Naive B cell (primary cell): ENCODE data around the gene PBRM1. TPM values are rescaled to one million over a fixed set of nuclear protein-coding genes. Genes with fewer than 3 reads are reported as not detected.

Experiments
- ATAC-seq, 2 donors: fragments of 150-1000 bp; cut with Tn5 transposase; 2 replicates each; pipeline ENCODE4 v1.10.0; 2021; ENCODE audit warnings: low read depth in 2 of 2, mild to moderate bottlenecking in 2 of 2, moderate library complexity in 2 of 2
- DNase-seq: peaks from one replicate; pipeline ENCODE4 v3.0.0; 2022
- H3K27ac Mint-ChIP-seq, 6 donors: one replicate each; pipeline ENCODE4 v1.8.0; 2020 to 2022; ENCODE audit warnings: mild to moderate bottlenecking in 6 of 6, mixed read lengths in 6 of 6, moderate library complexity in 5 of 6, inconsistent platforms in 2 of 6
- H3K27me3 Mint-ChIP-seq, 3 donors: one replicate each; pipeline ENCODE4 v1.8.0; 2021 to 2022; ENCODE audit warnings: mixed read lengths in 3 of 3, mild to moderate bottlenecking in 1 of 3
- H3K36me3 Mint-ChIP-seq, 2 donors: one replicate each; pipeline ENCODE4 v1.8.0; 2020 to 2022; ENCODE audit warnings: mixed read lengths in 2 of 2, inconsistent platforms in 1 of 2, mild to moderate bottlenecking in 1 of 2
- H3K4me1 Mint-ChIP-seq, 3 donors: one replicate each; pipeline ENCODE4 v1.8.0; 2020 to 2022; ENCODE audit warnings: mixed read lengths in 3 of 3, inconsistent platforms in 1 of 3, mild to moderate bottlenecking in 1 of 3, moderate library complexity in 1 of 3
- H3K4me3 Mint-ChIP-seq, 8 donors: one replicate each; pipeline ENCODE4 v1.8.0; 2020 to 2022; ENCODE audit warnings: mild to moderate bottlenecking in 8 of 8, mixed read lengths in 8 of 8, moderate library complexity in 8 of 8, inconsistent platforms in 2 of 8
- H3K9me3 Mint-ChIP-seq, 7 donors: one replicate each; pipeline ENCODE4 v1.8.0; 2020 to 2022; ENCODE audit warnings: mixed read lengths in 7 of 7, mild to moderate bottlenecking in 5 of 7, inconsistent platforms in 2 of 7, moderate library complexity in 1 of 7
- polyA plus RNA-seq, 6 donors: library from polyadenylated mRNA; unstranded; fragments of 300-500 nt; fragmentation: Illumina TruSeq; gene quantifications; one replicate each; pipeline ENCODE4 v1.2.3, GENCODE V29; 2021; ENCODE audit warnings: low read depth in 6 of 6

PBRM1 gene
- polyA plus RNA-seq, 6 donors from 2014 or later = 88.7 to 133 (median 95.8) TPM

GRCh38 chr3:52625041-52625440 is 60.7 kb downstream of the PBRM1 start:
- Mint-ChIP-seq H3K4me3 (no peak overlapping the region), H3K27ac (peak overlapping the region in 1 of 6 donors; percentile 57), H3K36me3 (peaks cover 13 to 21% of the 10 kb centered on the region in 2 donors), H3K9me3 (no peaks in the 10 kb centered on the region), H3K4me1 (peaks cover 0 to 5% (median 3%) of the 10 kb centered on the region in 3 donors), H3K27me3 (no peaks in the 10 kb centered on the region)
- DNase-seq (no peak), ATAC-seq (no peak)

DNA sequence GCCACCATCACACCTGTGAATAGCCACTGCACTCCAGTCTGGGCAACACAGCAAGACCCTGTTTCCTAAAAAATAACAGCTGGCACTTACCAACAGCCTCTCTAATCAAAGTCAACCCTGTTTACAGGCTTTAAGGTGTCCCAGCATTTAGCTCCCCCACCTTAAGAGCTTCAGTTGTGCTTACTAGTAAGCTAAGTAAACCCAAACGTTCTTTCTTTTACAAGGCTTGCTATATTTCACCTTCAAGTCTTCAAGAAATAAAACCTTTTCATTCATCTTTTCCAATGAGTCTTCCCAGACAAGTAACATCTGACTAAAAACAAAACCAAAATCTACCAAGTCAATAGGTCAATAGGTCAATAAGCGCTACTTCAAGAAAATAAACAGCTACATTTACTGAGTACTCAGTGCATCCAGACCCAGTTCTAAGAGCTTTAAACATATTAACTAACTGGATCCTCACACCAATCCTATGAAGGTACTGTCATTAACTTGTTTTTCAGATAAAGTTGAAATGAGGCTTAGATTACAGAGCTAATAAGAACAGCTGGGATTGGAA is 62.4 kb downstream of the PBRM1 start:
- peaks cover 0 to 5% (median 3%) of the 10 kb centered on the region in 3 donors for H3K4me1 Mint-ChIP-seq
- peaks cover 17 to 25% of the 10 kb centered on the region in 2 donors for H3K36me3 Mint-ChIP-seq
- no peak for DNase-seq
- no peak overlapping the region for H3K4me3 Mint-ChIP-seq
- H3K27me3 Mint-ChIP-seq = no peaks in the 10 kb centered on the region
- H3K9me3 Mint-ChIP-seq = no peaks in the 10 kb centered on the region
- no peak overlapping the region for H3K27ac Mint-ChIP-seq
- no peak for ATAC-seq

- H3K9me3 Mint-ChIP-seq = no peaks in the 10 kb centered on the region
- H3K27me3 Mint-ChIP-seq = no peaks in the 10 kb centered on the region
- H3K4me1 Mint-ChIP-seq = peaks cover 0 to 5% (median 3%) of the 10 kb centered on the region in 3 donors
- no peak for ATAC-seq
- H3K27ac Mint-ChIP-seq = no peak overlapping the region
- no peak overlapping the region for H3K4me3 Mint-ChIP-seq
- no peak for DNase-seq
- peaks cover 14 to 27% of the 10 kb centered on the region in 2 donors for H3K36me3 Mint-ChIP-seq
Observed at GRCh38 chr3:52620580-52620979, 65.1 kb downstream of the PBRM1 start.

GRCh38 chr3:52615166-52615565 is 70.5 kb downstream of the PBRM1 start:
- DNase-seq (no peak), ATAC-seq (no peak)
- Mint-ChIP-seq H3K4me1 (peaks cover 0 to 2% (median 0%) of the 10 kb centered on the region in 3 donors), H3K27me3 (no peaks in the 10 kb centered on the region), H3K36me3 (peaks cover 27 to 30% of the 10 kb centered on the region in 2 donors), H3K27ac (no peak overlapping the region), H3K9me3 (no peaks in the 10 kb centered on the region), H3K4me3 (no peak overlapping the region)

- Mint-ChIP-seq H3K36me3 (peaks cover 24 to 25% of the 10 kb centered on the region in 2 donors), H3K27me3 (no peaks in the 10 kb centered on the region), H3K4me3 (no peak overlapping the region), H3K4me1 (no peaks in the 10 kb centered on the region), H3K27ac (no peak overlapping the region), H3K9me3 (no peaks in the 10 kb centered on the region)
- DNase-seq = no peak
- no peak for ATAC-seq
Observed at GRCh38 chr3:52614689-52615088, 71.0 kb downstream of the PBRM1 start.

- no peak for DNase-seq
- Mint-ChIP-seq H3K9me3 (no peaks in the 10 kb centered on the region), H3K36me3 (peaks cover 18 to 25% of the 10 kb centered on the region in 2 donors), H3K27ac (no peak overlapping the region), H3K27me3 (no peaks in the 10 kb centered on the region), H3K4me1 (no peaks in the 10 kb centered on the region), H3K4me3 (no peak overlapping the region)
- no peak for ATAC-seq
Observed at GRCh38 chr3:52609316-52609815, 76.3 kb downstream of the PBRM1 start.

- no peak overlapping the region for H3K4me3 Mint-ChIP-seq
- ATAC-seq = no peak
Observed at GRCh38 chr3:52608337-52608736, 77.4 kb downstream of the PBRM1 start.

DNA sequence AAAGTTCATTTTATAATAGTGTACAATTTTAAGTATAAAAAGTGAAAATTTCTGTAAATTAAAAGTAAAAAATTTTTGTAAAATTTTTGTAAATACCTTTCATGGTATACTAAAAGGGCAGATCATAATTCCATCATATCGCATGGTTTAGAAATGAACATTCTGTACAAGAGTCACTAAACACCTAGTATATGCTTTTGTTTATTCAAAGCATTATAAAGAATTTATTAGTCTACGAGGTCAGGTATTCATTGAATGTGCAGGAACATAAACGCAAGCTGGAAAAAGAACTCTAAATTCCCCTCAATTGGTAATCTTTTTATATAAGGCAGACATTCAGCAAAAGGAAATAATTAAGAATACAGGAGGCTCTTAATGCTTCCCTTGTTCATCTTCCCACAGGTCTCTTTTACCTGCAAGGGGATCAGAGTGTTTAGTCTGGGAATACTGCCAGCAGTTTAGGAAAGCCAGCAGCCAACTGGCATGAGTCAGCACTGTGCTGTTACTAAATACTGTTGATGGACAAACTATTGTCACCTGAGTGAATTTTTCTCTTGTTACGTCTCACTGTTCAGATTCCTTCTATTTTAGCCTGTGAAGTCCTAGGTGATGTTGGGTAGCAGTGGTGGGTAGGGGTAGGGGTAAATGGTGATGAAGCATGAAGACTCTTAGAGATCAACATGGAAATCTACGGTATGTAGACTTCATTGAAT is 79.2 kb downstream of the PBRM1 start:
- DNase-seq (no peak), ATAC-seq (no peak)
- no peak overlapping the region for H3K4me3 Mint-ChIP-seq
- no peaks in the 10 kb centered on the region for H3K4me1 Mint-ChIP-seq
- H3K27ac Mint-ChIP-seq = no peak overlapping the region
- peaks cover 34 to 38% of the 10 kb centered on the region in 2 donors for H3K36me3 Mint-ChIP-seq
- H3K27me3 Mint-ChIP-seq = no peaks in the 10 kb centered on the region
- peaks cover 0 to 9% (median 7%) of the 10 kb centered on the region in 7 donors for H3K9me3 Mint-ChIP-seq

More at GRCh38 chr3:52608337-52608736, 77.4 kb downstream of the PBRM1 start:
- no peak for DNase-seq
- no peaks in the 10 kb centered on the region for H3K4me1 Mint-ChIP-seq
- H3K27me3 Mint-ChIP-seq = no peaks in the 10 kb centered on the region
- H3K36me3 Mint-ChIP-seq = peaks cover 27 to 34% of the 10 kb centered on the region in 2 donors
- peak overlapping the region in 1 of 6 donors; percentile 80 for H3K27ac Mint-ChIP-seq
- H3K9me3 Mint-ChIP-seq = peaks cover 0 to 2% (median 0%) of the 10 kb centered on the region in 7 donors

DNA sequence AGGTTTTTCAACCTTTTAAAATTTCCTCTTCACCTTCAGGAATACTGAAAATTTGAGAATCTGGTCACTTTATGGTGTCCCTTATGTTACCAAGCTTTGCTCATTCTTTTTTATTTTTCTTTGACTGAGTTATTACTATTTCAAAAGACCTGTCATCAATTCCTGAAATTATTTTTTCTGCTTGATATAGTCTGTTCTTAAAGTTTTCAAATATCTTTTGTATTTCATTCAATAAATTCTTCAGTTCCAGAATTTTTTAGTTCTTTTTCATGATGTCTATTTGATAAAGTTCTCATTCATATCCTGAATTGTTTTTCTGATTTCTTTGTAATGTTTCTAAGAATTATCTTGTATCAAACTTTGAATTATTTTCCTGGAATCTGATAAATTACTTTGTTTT is 85.5 kb downstream of the PBRM1 start:
- Mint-ChIP-seq H3K9me3 (peaks cover 0 to 22% (median 13%) of the 10 kb centered on the region in 7 donors), H3K4me3 (no peak overlapping the region), H3K4me1 (no peaks in the 10 kb centered on the region), H3K27ac (no peak overlapping the region), H3K27me3 (no peaks in the 10 kb centered on the region), H3K36me3 (peaks cover 30 to 45% of the 10 kb centered on the region in 2 donors)
- ATAC-seq (no peak), DNase-seq (no peak)

- H3K27me3 Mint-ChIP-seq = no peaks in the 10 kb centered on the region
- no peaks in the 10 kb centered on the region for H3K4me1 Mint-ChIP-seq
- ATAC-seq = no peak
- DNase-seq = no peak
- peaks cover 16 to 30% of the 10 kb centered on the region in 2 donors for H3K36me3 Mint-ChIP-seq
- H3K27ac Mint-ChIP-seq = peak overlapping the region in 1 of 6 donors; percentile 7
- no peak overlapping the region for H3K4me3 Mint-ChIP-seq
- peaks cover 0 to 13% (median 6%) of the 10 kb centered on the region in 7 donors for H3K9me3 Mint-ChIP-seq
Observed at GRCh38 chr3:52596658-52597265, 89.0 kb downstream of the PBRM1 start.

- Mint-ChIP-seq H3K9me3 (no peaks in the 10 kb centered on the region), H3K36me3 (peaks cover 16% of the 10 kb centered on the region in 2 donors), H3K27ac (peak overlapping the region in 3 of 6 donors; percentile 44 to 74 (median 65)), H3K27me3 (no peaks in the 10 kb centered on the region), H3K4me1 (no peaks in the 10 kb centered on the region), H3K4me3 (no peak overlapping the region)
- ATAC-seq = no peak
- DNase-seq = no peak
Observed at GRCh38 chr3:52593103-52593502, 92.6 kb downstream of the PBRM1 start.

GRCh38 chr3:52574056-52574965 is 111.4 kb downstream of the PBRM1 start:
- Mint-ChIP-seq H3K27ac (peak overlapping the region in 1 of 6 donors; percentile 33), H3K36me3 (peaks cover 24 to 28% of the 10 kb centered on the region in 2 donors), H3K4me3 (no peak overlapping the region), H3K9me3 (no peaks in the 10 kb centered on the region), H3K4me1 (no peaks in the 10 kb centered on the region), H3K27me3 (no peaks in the 10 kb centered on the region)
- DNase-seq (no peak), ATAC-seq (no peak)

GRCh38 chr3:52572221-52572620 is 113.5 kb downstream of the PBRM1 start:
- no peak overlapping the region for H3K27ac Mint-ChIP-seq
- DNase-seq = no peak
- peaks cover 6 to 10% of the 10 kb centered on the region in 2 donors for H3K36me3 Mint-ChIP-seq
- no peak for ATAC-seq
- no peak overlapping the region for H3K4me3 Mint-ChIP-seq
- H3K4me1 Mint-ChIP-seq = no peaks in the 10 kb centered on the region
- H3K27me3 Mint-ChIP-seq = no peaks in the 10 kb centered on the region
- no peaks in the 10 kb centered on the region for H3K9me3 Mint-ChIP-seq
